Measurements from ENCODE around the gene TEX2.

DNA sequence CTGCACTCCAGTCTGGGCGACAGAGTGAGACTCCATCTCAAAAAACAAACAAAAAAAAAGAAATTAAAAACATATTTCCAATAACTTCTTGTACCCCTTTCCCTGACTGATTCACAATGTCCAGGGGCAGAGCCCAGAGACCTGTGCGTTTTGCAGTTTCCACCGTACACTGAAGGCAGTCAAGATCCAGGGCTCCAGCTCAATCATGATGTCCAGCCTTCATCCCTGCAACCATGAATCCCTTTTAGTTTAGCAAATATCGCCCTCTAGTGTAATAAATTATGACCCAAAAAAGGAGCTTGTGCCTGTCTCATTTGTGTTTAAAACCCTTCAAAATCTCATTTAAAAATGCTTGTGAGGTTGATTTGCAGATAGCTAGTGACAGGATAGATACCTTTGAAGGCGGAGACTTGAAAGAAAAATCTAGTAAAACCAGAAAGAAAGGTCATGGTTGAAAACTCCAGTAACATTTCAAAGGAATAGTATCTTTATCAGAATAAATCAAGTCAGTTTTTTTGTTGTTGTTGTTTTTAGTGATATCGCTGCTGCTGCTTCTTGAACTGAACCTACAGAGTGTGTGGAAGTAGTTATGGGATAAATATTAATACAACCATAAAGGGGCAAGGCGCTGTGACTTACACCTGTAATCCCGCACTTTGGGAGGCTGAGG lies 129.4 kb downstream of the TEX2 start:
- TF ChIP-seq, protein P1, sequence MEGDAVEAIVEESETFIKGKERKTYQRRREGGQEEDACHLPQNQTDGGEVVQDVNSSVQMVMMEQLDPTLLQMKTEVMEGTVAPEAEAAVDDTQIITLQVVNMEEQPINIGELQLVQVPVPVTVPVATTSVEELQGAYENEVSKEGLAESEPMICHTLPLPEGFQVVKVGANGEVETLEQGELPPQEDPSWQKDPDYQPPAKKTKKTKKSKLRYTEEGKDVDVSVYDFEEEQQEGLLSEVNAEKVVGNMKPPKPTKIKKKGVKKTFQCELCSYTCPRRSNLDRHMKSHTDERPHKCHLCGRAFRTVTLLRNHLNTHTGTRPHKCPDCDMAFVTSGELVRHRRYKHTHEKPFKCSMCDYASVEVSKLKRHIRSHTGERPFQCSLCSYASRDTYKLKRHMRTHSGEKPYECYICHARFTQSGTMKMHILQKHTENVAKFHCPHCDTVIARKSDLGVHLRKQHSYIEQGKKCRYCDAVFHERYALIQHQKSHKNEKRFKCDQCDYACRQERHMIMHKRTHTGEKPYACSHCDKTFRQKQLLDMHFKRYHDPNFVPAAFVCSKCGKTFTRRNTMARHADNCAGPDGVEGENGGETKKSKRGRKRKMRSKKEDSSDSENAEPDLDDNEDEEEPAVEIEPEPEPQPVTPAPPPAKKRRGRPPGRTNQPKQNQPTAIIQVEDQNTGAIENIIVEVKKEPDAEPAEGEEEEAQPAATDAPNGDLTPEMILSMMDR (IDR thresholded peaks at IDR 0.05), result peak; percentile 63 to 77 (median 73)
- TF ChIP-seq POLR2A (IDR thresholded peaks at IDR 0.05), result no peak

Data from transverse colon (tissue), 3 donors.